Astrocyte (in vitro differentiated cells and primary cell): ENCODE results near the gene GSKIP. TPM values are rescaled to one million over a fixed set of nuclear protein-coding genes. Genes with fewer than 3 reads are reported as not detected.

ENCODE experiments used
- DNase-seq: peaks from one replicate; pipeline ENCODE4 v3.0.0-alpha.2; 2010; ENCODE audit warnings: low read depth
- FAIRE-seq: peaks from 2 replicates; lab custom pipeline; 2011; peaks lifted over from hg19 to GRCh38; lab: Jason Lieb, UNC
- H2AFZ ChIP-seq: 2 replicates; pipeline ENCODE4 v1.6.0; 2012; ENCODE audit warnings: low read depth, low read length, inconsistent platforms
- H3K27ac ChIP-seq: 2 replicates; pipeline ENCODE4 v1.5.1; 2011; ENCODE audit warnings: low read depth, low read length, inconsistent platforms
- H3K27me3 ChIP-seq: 2 replicates; pipeline ENCODE4 v1.6.0; 2011; ENCODE audit warnings: low read length, inconsistent platforms; ENCODE audit not compliant: insufficient read depth
- H3K36me3 ChIP-seq: 2 replicates; pipeline ENCODE4 v1.5.1; 2011; ENCODE audit warnings: low read length, inconsistent platforms; ENCODE audit not compliant: insufficient read depth
- H3K4me1 ChIP-seq: 2 replicates; pipeline ENCODE4 v1.5.1; 2011; ENCODE audit warnings: low read length, inconsistent platforms; ENCODE audit not compliant: insufficient read depth
- H3K4me2 ChIP-seq: 2 replicates; pipeline ENCODE4 v1.6.0; 2012; ENCODE audit warnings: low read length, inconsistent platforms
- H3K4me3 ChIP-seq: 2 replicates; pipeline ENCODE4 v1.5.1; 2011; ENCODE audit warnings: low read depth, mild to moderate bottlenecking, low read length, inconsistent platforms; ENCODE audit not compliant: insufficient read depth
- H3K79me2 ChIP-seq: 2 replicates; pipeline ENCODE4 v1.6.0; 2012; ENCODE audit warnings: mild to moderate bottlenecking, low read length, inconsistent platforms; ENCODE audit not compliant: insufficient read depth
- H3K9ac ChIP-seq: 2 replicates; pipeline ENCODE4 v1.6.0; 2012; ENCODE audit warnings: mild to moderate bottlenecking, low read length, inconsistent platforms
- H3K9me3 ChIP-seq: 2 replicates; pipeline ENCODE4 v1.5.1; 2012; ENCODE audit warnings: low read depth, mild to moderate bottlenecking, low read length, inconsistent platforms; ENCODE audit not compliant: insufficient read depth
- H4K20me1 ChIP-seq: 2 replicates; pipeline ENCODE4 v1.6.0; 2012; ENCODE audit warnings: low read length, inconsistent platforms; ENCODE audit not compliant: insufficient read depth
- H3K27ac Mint-ChIP-seq: one replicate; pipeline ENCODE4 v1.8.0; 2021; ENCODE audit warnings: mild to moderate bottlenecking, mixed read lengths; ENCODE audit not compliant: unreplicated experiment
- H3K27me3 Mint-ChIP-seq: one replicate; pipeline ENCODE4 v1.8.0; 2021; ENCODE audit warnings: low read depth, mixed read lengths; ENCODE audit not compliant: unreplicated experiment
- H3K36me3 Mint-ChIP-seq: one replicate; pipeline ENCODE4 v1.8.0; 2021; ENCODE audit warnings: low read depth, mixed read lengths; ENCODE audit not compliant: unreplicated experiment
- H3K4me1 Mint-ChIP-seq: one replicate; pipeline ENCODE4 v1.8.0; 2021; ENCODE audit warnings: low read depth, mixed read lengths; ENCODE audit not compliant: unreplicated experiment
- H3K4me3 Mint-ChIP-seq: one replicate; pipeline ENCODE4 v1.8.0; 2021; ENCODE audit warnings: mild to moderate bottlenecking, moderate library complexity, mixed read lengths; ENCODE audit not compliant: unreplicated experiment
- H3K9me3 Mint-ChIP-seq: one replicate; pipeline ENCODE4 v1.8.0; 2021; ENCODE audit warnings: mild to moderate bottlenecking, mixed read lengths; ENCODE audit not compliant: unreplicated experiment
- EZH2 ChIP-seq: IDR thresholded peaks from 2 replicates; pipeline ENCODE4 v1.6.1; 2012; ENCODE audit warnings: mild to moderate bottlenecking, low read length, inconsistent platforms; ENCODE audit not compliant: insufficient read depth
- total RNA-seq: library from RNA; stranded (reverse); gene quantifications from 2 replicates; pipeline ENCODE4 v1.2.1, GENCODE V29; 2021
- TF ChIP-seq, protein P1 (sequence below): IDR thresholded peaks from 2 replicates; pipeline ENCODE4 v1.5.1; 2011; ENCODE audit warnings: low read depth, mild to moderate bottlenecking, inconsistent platforms, low read length, moderate library complexity; ENCODE audit not compliant: insufficient read depth

GSKIP gene
- total RNA-seq, 1 donor from 2014 or later: 22.7 TPM

DNA sequence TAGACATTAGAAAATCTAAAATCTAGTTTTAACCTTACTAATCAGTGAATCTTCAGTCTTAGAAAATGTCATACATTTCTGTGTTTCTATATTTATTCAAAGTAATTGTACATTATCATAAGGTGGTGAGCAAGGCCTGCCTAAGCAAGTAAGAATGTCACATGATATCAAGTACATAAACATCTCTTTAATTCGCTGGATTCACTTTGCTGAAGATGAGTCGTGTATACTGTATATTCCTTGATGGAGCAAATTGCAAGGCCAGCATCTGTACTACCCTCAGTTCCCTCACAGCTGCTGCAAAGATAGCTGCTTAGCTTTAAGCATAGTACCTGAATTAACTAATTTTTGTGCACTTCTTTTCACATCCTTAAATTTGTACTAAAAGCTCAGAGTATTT is 20.1 kb downstream of the GSKIP start:
- no peak overlapping the region for H3K4me3 Mint-ChIP-seq
- no peaks in the 10 kb centered on the region for H3K27me3 Mint-ChIP-seq
- H3K27ac Mint-ChIP-seq: no peak overlapping the region
- Histone ChIP-seq H3K9me3 (no peaks in the 10 kb centered on the region), H3K9ac (no peak overlapping the region), H2AFZ (no peak overlapping the region), H3K4me1 (no peaks in the 10 kb centered on the region), H3K4me3 (no peak overlapping the region), H3K27me3 (no peaks in the 10 kb centered on the region), H4K20me1 (peaks cover 7% of the 10 kb centered on the region), H3K36me3 (peaks cover 2% of the 10 kb centered on the region), H3K27ac (no peak overlapping the region), H3K4me2 (no peak overlapping the region), H3K79me2 (no peaks in the 10 kb centered on the region)
- H3K4me1 Mint-ChIP-seq: peaks cover 4% of the 10 kb centered on the region
- FAIRE-seq (no peak), DNase-seq (no peak)
- no peaks in the 10 kb centered on the region for H3K9me3 Mint-ChIP-seq
- H3K36me3 Mint-ChIP-seq: peaks cover 2% of the 10 kb centered on the region
- no peak for TF ChIP-seq EZH2
- TF ChIP-seq, protein P1, sequence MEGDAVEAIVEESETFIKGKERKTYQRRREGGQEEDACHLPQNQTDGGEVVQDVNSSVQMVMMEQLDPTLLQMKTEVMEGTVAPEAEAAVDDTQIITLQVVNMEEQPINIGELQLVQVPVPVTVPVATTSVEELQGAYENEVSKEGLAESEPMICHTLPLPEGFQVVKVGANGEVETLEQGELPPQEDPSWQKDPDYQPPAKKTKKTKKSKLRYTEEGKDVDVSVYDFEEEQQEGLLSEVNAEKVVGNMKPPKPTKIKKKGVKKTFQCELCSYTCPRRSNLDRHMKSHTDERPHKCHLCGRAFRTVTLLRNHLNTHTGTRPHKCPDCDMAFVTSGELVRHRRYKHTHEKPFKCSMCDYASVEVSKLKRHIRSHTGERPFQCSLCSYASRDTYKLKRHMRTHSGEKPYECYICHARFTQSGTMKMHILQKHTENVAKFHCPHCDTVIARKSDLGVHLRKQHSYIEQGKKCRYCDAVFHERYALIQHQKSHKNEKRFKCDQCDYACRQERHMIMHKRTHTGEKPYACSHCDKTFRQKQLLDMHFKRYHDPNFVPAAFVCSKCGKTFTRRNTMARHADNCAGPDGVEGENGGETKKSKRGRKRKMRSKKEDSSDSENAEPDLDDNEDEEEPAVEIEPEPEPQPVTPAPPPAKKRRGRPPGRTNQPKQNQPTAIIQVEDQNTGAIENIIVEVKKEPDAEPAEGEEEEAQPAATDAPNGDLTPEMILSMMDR: no peak

DNA sequence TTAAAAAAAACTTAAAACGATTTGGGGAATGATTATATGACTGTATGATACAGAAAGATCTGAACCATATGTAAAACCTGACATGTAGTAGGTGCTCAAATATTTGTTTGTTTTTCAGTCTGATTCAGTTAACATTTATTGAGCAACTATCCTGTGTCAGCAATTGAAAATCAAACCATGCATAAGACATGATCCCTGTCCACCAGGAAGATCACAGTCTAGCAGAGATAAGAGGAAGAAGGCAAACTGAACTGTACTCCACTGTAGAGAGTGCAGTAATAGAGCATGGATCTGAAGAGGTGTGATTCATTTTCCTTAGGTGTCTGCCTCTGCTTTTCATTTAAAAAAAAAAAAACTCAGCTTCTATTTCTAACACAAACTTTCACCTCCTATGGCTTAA is 20.7 kb downstream of the GSKIP start:
- H2AFZ ChIP-seq: no peak overlapping the region
- Mint-ChIP-seq H3K4me3 (no peak overlapping the region), H3K4me1 (peaks cover 4% of the 10 kb centered on the region), H3K9me3 (no peaks in the 10 kb centered on the region), H3K36me3 (peaks cover 2% of the 10 kb centered on the region), H3K27ac (no peak overlapping the region), H3K27me3 (no peaks in the 10 kb centered on the region)
- no peaks in the 10 kb centered on the region for H3K27me3 ChIP-seq
- H3K4me1 ChIP-seq: no peaks in the 10 kb centered on the region
- FAIRE-seq (no peak), DNase-seq (no peak)
- no peaks in the 10 kb centered on the region for H3K79me2 ChIP-seq
- H3K9me3 ChIP-seq: no peaks in the 10 kb centered on the region
- no peak overlapping the region for H3K27ac ChIP-seq
- peaks cover 2% of the 10 kb centered on the region for H3K36me3 ChIP-seq
- no peak overlapping the region for H3K4me3 ChIP-seq
- TF ChIP-seq EZH2: no peak
- TF ChIP-seq, protein P1: no peak
- H4K20me1 ChIP-seq: peaks cover 7% of the 10 kb centered on the region
- H3K4me2 ChIP-seq: no peak overlapping the region
- no peak overlapping the region for H3K9ac ChIP-seq

DNA sequence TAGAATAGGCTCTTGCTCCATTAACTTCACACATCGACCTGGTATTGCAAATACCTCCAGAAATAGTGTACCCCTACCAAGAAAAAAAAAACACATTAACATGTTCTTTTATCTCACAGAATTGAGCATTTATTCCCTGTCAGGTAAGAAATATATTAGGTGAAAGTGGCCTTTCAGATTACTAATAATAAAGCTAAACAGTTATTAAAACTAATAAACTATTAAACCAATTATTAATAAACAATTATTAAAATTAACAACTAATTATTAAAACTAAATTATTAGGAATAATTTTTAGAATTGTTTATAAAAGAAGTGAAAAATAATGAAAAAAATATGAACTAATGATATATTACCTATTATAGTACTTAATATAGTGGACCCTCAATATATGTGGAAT is 21.4 kb downstream of the GSKIP start:
- Mint-ChIP-seq H3K27ac (no peak overlapping the region), H3K4me3 (no peak overlapping the region), H3K36me3 (peaks cover 2% of the 10 kb centered on the region), H3K27me3 (no peaks in the 10 kb centered on the region), H3K4me1 (peaks cover 4% of the 10 kb centered on the region), H3K9me3 (no peaks in the 10 kb centered on the region)
- Histone ChIP-seq H3K79me2 (no peaks in the 10 kb centered on the region), H4K20me1 (peaks cover 7% of the 10 kb centered on the region), H3K4me2 (no peak overlapping the region), H2AFZ (no peak overlapping the region), H3K9ac (no peak overlapping the region), H3K4me1 (no peaks in the 10 kb centered on the region), H3K36me3 (peaks cover 2% of the 10 kb centered on the region), H3K9me3 (no peaks in the 10 kb centered on the region), H3K27me3 (no peaks in the 10 kb centered on the region), H3K27ac (no peak overlapping the region), H3K4me3 (no peak overlapping the region)
- no peak for FAIRE-seq
- DNase-seq: no peak
- TF ChIP-seq EZH2: no peak
- TF ChIP-seq, protein P1: no peak
